Activated naive CD8-positive, alpha-beta T cell treated with anti-CD3 and anti-CD28 coated beads, Interleukin-2, amount 50 U/mL, for 16 hours (primary cell): ENCODE results near the gene PLTP.
"Not testable (repeated sequence)": the region's sequence is repeated elsewhere in the genome, so short reads cannot be mapped to it uniquely, and the experiment has no call there.

Experiments
- DNase-seq: peaks from one replicate; pipeline ENCODE4 v3.0.0-alpha.2; 2020; ENCODE audit warnings: low read depth, low spot score

PLTP gene

GRCh38 chr20:45920462-45921336 is 8.7 kb upstream of the PLTP start:
- no peak for DNase-seq

GRCh38 chr20:45919542-45920399 is 7.8 kb upstream of the PLTP start:
- no peak for DNase-seq

GRCh38 chr20:45918779-45919537 is 7.0 kb upstream of the PLTP start:
- DNase-seq: no peak

GRCh38 chr20:45918182-45918737 is 6.3 kb upstream of the PLTP start:
- DNase-seq: no peak

GRCh38 chr20:45917790-45918141 is 5.8 kb upstream of the PLTP start:
- no peak for DNase-seq

- DNase-seq: no peak
Observed at GRCh38 chr20:45913116-45913515, 1.2 kb upstream of the PLTP start.

- DNase-seq: no peak
Observed at GRCh38 chr20:45912344-45912682, 358 bp upstream of the PLTP start.

- DNase-seq: peak; percentile 95
Observed at GRCh38 chr20:45910670-45911485, 1.1 kb downstream of the PLTP start.

GRCh38 chr20:45909817-45910669 is 1.9 kb downstream of the PLTP start:
- no peak for DNase-seq

GRCh38 chr20:45909336-45909808 is 2.6 kb downstream of the PLTP start:
- no peak for DNase-seq

- DNase-seq: no peak
Observed at GRCh38 chr20:45908084-45908483, 3.9 kb downstream of the PLTP start.

- DNase-seq: no peak
Observed at GRCh38 chr20:45907219-45907948, 4.6 kb downstream of the PLTP start.

GRCh38 chr20:45905505-45906079 is 6.4 kb downstream of the PLTP start:
- no peak for DNase-seq

- DNase-seq: no peak
Observed at GRCh38 chr20:45904583-45905504, 7.1 kb downstream of the PLTP start.

- DNase-seq: no peak
Observed at GRCh38 chr20:45902199-45902701, 9.7 kb downstream of the PLTP start.

- not testable (repeated sequence) for DNase-seq
Observed at GRCh38 chr20:45901332-45901731, 10.6 kb downstream of the PLTP start.

- DNase-seq: no peak
Observed at GRCh38 chr20:45899046-45899835, 12.7 kb downstream of the PLTP start.
